ENCODE data around the gene XPNPEP3.

DNA sequence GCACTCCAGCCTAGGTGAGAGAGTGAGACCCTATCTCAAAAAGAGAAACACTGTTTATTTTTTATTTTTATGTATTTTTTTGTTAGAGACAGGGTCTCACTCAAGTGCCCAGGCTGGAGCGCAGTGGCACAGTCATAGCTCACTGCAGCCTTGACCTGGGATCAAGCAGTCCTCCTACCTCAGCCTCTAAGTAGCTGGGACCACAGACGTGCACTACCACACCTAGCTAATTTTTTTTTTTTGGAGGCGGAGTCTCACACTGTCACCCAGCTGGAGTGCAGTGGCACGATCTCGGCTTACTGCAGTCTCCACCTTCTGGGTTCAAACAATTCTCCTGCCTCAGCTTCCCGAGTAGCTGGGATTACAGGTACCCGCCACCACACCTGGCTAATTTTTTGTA lies 100.7 kb downstream of the XPNPEP3 start:
- TF ChIP-seq, protein P1, sequence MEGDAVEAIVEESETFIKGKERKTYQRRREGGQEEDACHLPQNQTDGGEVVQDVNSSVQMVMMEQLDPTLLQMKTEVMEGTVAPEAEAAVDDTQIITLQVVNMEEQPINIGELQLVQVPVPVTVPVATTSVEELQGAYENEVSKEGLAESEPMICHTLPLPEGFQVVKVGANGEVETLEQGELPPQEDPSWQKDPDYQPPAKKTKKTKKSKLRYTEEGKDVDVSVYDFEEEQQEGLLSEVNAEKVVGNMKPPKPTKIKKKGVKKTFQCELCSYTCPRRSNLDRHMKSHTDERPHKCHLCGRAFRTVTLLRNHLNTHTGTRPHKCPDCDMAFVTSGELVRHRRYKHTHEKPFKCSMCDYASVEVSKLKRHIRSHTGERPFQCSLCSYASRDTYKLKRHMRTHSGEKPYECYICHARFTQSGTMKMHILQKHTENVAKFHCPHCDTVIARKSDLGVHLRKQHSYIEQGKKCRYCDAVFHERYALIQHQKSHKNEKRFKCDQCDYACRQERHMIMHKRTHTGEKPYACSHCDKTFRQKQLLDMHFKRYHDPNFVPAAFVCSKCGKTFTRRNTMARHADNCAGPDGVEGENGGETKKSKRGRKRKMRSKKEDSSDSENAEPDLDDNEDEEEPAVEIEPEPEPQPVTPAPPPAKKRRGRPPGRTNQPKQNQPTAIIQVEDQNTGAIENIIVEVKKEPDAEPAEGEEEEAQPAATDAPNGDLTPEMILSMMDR (IDR thresholded peaks at IDR 0.05; ENCODE audit: poor library complexity), result no peak
- TF ChIP-seq EZH2 (IDR thresholded peaks at IDR 0.05; ENCODE audit: borderline replicate concordance) (no peak), EZH2phosphoT487 (IDR thresholded peaks at IDR 0.05; ENCODE audit: low read depth, severe bottlenecking, unreplicated experiment) (no peak)

Data from hepatocyte (in vitro differentiated cells).